ENCODE results near the gene FMN2. TPM values are rescaled to one million over a fixed set of nuclear protein-coding genes. Genes with fewer than 3 reads are reported as not detected.
"Not testable (repeated sequence)": the region's sequence is repeated elsewhere in the genome, so short reads cannot be mapped to it uniquely, and the experiment has no call there.

Gene FMN2
- total RNA-seq, 1 experiment from 2014 or later, result 4.6 TPM

- Histone ChIP-seq H3K27ac (ENCODE audit: low read length) (no peak overlapping the region), H3K4me1 (ENCODE audit: insufficient read depth, low read length) (no peaks in the 10 kb centered on the region), H3K36me3 (ENCODE audit: low read depth, low read length) (no peaks in the 10 kb centered on the region), H3K27me3 (ENCODE audit: low read length) (no peaks in the 10 kb centered on the region), H3K9me2 (replicated peaks; ENCODE audit: low read length) (no peaks in the 10 kb centered on the region), H3K79me2 (ENCODE audit: low read length) (no peaks in the 10 kb centered on the region), H4K20me1 (ENCODE audit: low read length) (no peaks in the 10 kb centered on the region), H3K9ac (ENCODE audit: low read length) (no peak overlapping the region), H3K9me3 (ENCODE audit: low read length) (no peaks in the 10 kb centered on the region), H3K4me3 (ENCODE audit: low read length) (no peak overlapping the region), H3K4me2 (ENCODE audit: low read length) (no peak overlapping the region), H2AFZ (ENCODE audit: low read length) (no peak overlapping the region), H3F3A (ENCODE audit: low read length, unreplicated experiment) (no peaks in the 10 kb centered on the region)
- no peak for DNase-seq
- ATAC-seq, result no peak
- TF ChIP-seq EZH2phosphoT487 (IDR thresholded peaks at IDR 0.05; ENCODE audit: borderline replicate concordance, low read length) (no peak), CTCF (conservative IDR thresholded peaks at IDR 0.05; ENCODE audit: low read depth, low read length) (no peak), EZH2 (IDR thresholded peaks at IDR 0.05; ENCODE audit: low read length, unreplicated experiment) (no peak)
- BruUV-seq (replicated peaks), result no TSS peak
- CTCF ChIA-PET, result interaction anchor here (0.5 kb wide), 1 partner anchor 317 kb away, joined by 3 read pairs; no protein-coding TSS in a partner anchor
- POLR2A ChIA-PET (ENCODE audit: unreplicated experiment), result no interaction called here
- intact Hi-C loops (cut with micrococcal nuclease), result no loop called here
These were observed 229.0 kb downstream of the FMN2 start for GRCh38 chr1:240320659-240321058.

- no peak overlapping the region for H3K4me3 ChIP-seq (ENCODE audit: low read length)
- CTCF ChIA-PET, result no interaction called here
These were observed 231.3 kb downstream of the FMN2 start for GRCh38 chr1:240322943-240323342.

GRCh38 chr1:240328382-240328781 lies 236.7 kb downstream of the FMN2 start:
- H3K9me3 ChIP-seq (ENCODE audit: low read length); H3K9ac ChIP-seq (ENCODE audit: low read length); H3K4me3 ChIP-seq (ENCODE audit: low read length); H3K79me2 ChIP-seq (ENCODE audit: low read length); H3K36me3 ChIP-seq (ENCODE audit: low read depth, low read length); H3K27ac ChIP-seq (ENCODE audit: low read length); CTCF ChIA-PET; H3K4me1 ChIP-seq (ENCODE audit: insufficient read depth, low read length); intact Hi-C loops (cut with micrococcal nuclease); H3K4me2 ChIP-seq (ENCODE audit: low read length); H4K20me1 ChIP-seq (ENCODE audit: low read length); H2AFZ ChIP-seq (ENCODE audit: low read length); H3K9me2 ChIP-seq (replicated peaks; ENCODE audit: low read length); POLR2A ChIA-PET (ENCODE audit: unreplicated experiment); H3K27me3 ChIP-seq (ENCODE audit: low read length); DNase-seq; BruUV-seq (replicated peaks); H3F3A ChIP-seq (ENCODE audit: low read length, unreplicated experiment); ATAC-seq: not testable (repeated sequence)

More at GRCh38 chr1:240322943-240323342, 231.3 kb downstream of the FMN2 start:
- no peak overlapping the region for H3K4me2 ChIP-seq (ENCODE audit: low read length)
- H3K9ac ChIP-seq (ENCODE audit: low read length), result no peak overlapping the region
- no peaks in the 10 kb centered on the region for H3K9me3 ChIP-seq (ENCODE audit: low read length)
- no peaks in the 10 kb centered on the region for H3K36me3 ChIP-seq (ENCODE audit: low read depth, low read length)
- intact Hi-C loops (cut with micrococcal nuclease), result no loop called here
- POLR2A ChIA-PET (ENCODE audit: unreplicated experiment), result no interaction called here
- H3F3A ChIP-seq (ENCODE audit: low read length, unreplicated experiment), result no peaks in the 10 kb centered on the region
- H3K79me2 ChIP-seq (ENCODE audit: low read length), result no peaks in the 10 kb centered on the region
- TF ChIP-seq EZH2 (IDR thresholded peaks at IDR 0.05; ENCODE audit: low read length, unreplicated experiment) (no peak), CTCF (conservative IDR thresholded peaks at IDR 0.05; ENCODE audit: low read depth, low read length) (no peak), EZH2phosphoT487 (IDR thresholded peaks at IDR 0.05; ENCODE audit: borderline replicate concordance, low read length) (no peak)
- no peaks in the 10 kb centered on the region for H3K4me1 ChIP-seq (ENCODE audit: insufficient read depth, low read length)
- ATAC-seq, result no peak
- no peaks in the 10 kb centered on the region for H3K9me2 ChIP-seq (replicated peaks; ENCODE audit: low read length)
- BruUV-seq (replicated peaks), result no TSS peak
- H3K27me3 ChIP-seq (ENCODE audit: low read length), result no peaks in the 10 kb centered on the region
- no peak overlapping the region for H3K27ac ChIP-seq (ENCODE audit: low read length)
- H4K20me1 ChIP-seq (ENCODE audit: low read length), result no peaks in the 10 kb centered on the region
- no peak for DNase-seq
- H2AFZ ChIP-seq (ENCODE audit: low read length), result no peak overlapping the region

Measured in PC-3 (cell line).